NCI-H2029 (cell line): Measurements from ENCODE around the gene NCEH1.
A peak's percentile ranks its signal among the peaks of the same experiment; 100 is the strongest.

Experiments used
- DNase-seq: peaks from one replicate; lab custom pipeline; 2025; lab: John Stamatoyannopoulos, UW

NCEH1 gene

GRCh38 chr3:172643506-172644179 lies 67.2 kb downstream of the NCEH1 start:
- DNase-seq, result no peak

- DNase-seq, result no peak
Observed at GRCh38 chr3:172641291-172641690, 69.6 kb downstream of the NCEH1 start.

GRCh38 chr3:172640751-172641150 lies 70.1 kb downstream of the NCEH1 start:
- DNase-seq, result no peak

GRCh38 chr3:172635588-172635987 lies 75.3 kb downstream of the NCEH1 start:
- peak; percentile 72 for DNase-seq

GRCh38 chr3:172634948-172635347 lies 75.9 kb downstream of the NCEH1 start:
- no peak for DNase-seq

- no peak for DNase-seq
Observed at GRCh38 chr3:172630316-172630715, 80.6 kb downstream of the NCEH1 start.

- no peak for DNase-seq
Observed at GRCh38 chr3:172629470-172629869, 81.4 kb downstream of the NCEH1 start.

GRCh38 chr3:172627057-172627809 lies 83.6 kb downstream of the NCEH1 start:
- DNase-seq, result no peak

- no peak for DNase-seq
Observed at GRCh38 chr3:172626021-172626640, 84.7 kb downstream of the NCEH1 start.

- no peak for DNase-seq
Observed at GRCh38 chr3:172625404-172625803, 85.5 kb downstream of the NCEH1 start.

- DNase-seq, result no peak
Observed at GRCh38 chr3:172624999-172625398, 85.9 kb downstream of the NCEH1 start.

GRCh38 chr3:172622916-172623700 lies 87.8 kb downstream of the NCEH1 start:
- no peak for DNase-seq

GRCh38 chr3:172622156-172622555 lies 88.7 kb downstream of the NCEH1 start:
- no peak for DNase-seq

GRCh38 chr3:172617976-172618375 lies 92.9 kb downstream of the NCEH1 start:
- DNase-seq, result no peak

GRCh38 chr3:172617013-172617706 lies 93.7 kb downstream of the NCEH1 start:
- DNase-seq, result no peak

- DNase-seq, result no peak
Observed at GRCh38 chr3:172616031-172616461, 94.8 kb downstream of the NCEH1 start.

- DNase-seq, result no peak
Observed at GRCh38 chr3:172615296-172615695, 95.6 kb downstream of the NCEH1 start.

GRCh38 chr3:172614340-172615274 lies 96.3 kb downstream of the NCEH1 start:
- no peak for DNase-seq

- DNase-seq, result no peak
Observed at GRCh38 chr3:172613845-172614244, 97.0 kb downstream of the NCEH1 start.

- no peak for DNase-seq
Observed at GRCh38 chr3:172612871-172613678, 97.8 kb downstream of the NCEH1 start.
